OCI-LY1 (cell line): Measurements from ENCODE around the gene MAF.

Source experiments
- H2AFZ ChIP-seq: fragments of 200-600 bp; sonication (generic), shearing (Covaris generic); 2 replicates; pipeline ENCODE4 v1.6.0; 2014; ENCODE audit warnings: antibody characterized with exemption, mild to moderate bottlenecking, low read length
- H3F3A ChIP-seq: fragments of 200-600 bp; sonication (generic), shearing (Covaris generic); 2 replicates; pipeline ENCODE4 v1.6.0; 2014; ENCODE audit warnings: mild to moderate bottlenecking, antibody characterized with exemption, low read length, moderate library complexity; ENCODE audit not compliant: insufficient read depth
- H3K27ac ChIP-seq: fragments of 200-600 bp; sonication (generic); 2 replicates; pipeline ENCODE4 v1.5.1; 2014; ENCODE audit warnings: low read length, mixed run types, mild to moderate bottlenecking, low read depth; ENCODE audit not compliant: poor library complexity, severe bottlenecking
- H3K27me3 ChIP-seq: fragments of 200-600 bp; sonication (generic); 2 replicates; pipeline ENCODE4 v1.6.0; 2014; ENCODE audit warnings: antibody characterized with exemption, mild to moderate bottlenecking, low read length, moderate library complexity; ENCODE audit not compliant: insufficient read depth
- H3K36me3 ChIP-seq: fragments of 200-600 bp; sonication (generic); 2 replicates; pipeline ENCODE4 v1.6.1; 2014; ENCODE audit warnings: mild to moderate bottlenecking, antibody characterized with exemption, low read length, moderate library complexity, mixed read lengths; ENCODE audit not compliant: insufficient read depth
- H3K4me1 ChIP-seq: fragments of 200-600 bp; sonication (generic); 2 replicates; pipeline ENCODE4 v1.5.1; 2014; ENCODE audit warnings: mild to moderate bottlenecking, low read length, moderate library complexity; ENCODE audit not compliant: insufficient read depth, severe bottlenecking
- H3K4me2 ChIP-seq: fragments of 200-600 bp; sonication (generic), shearing (Covaris generic); 2 replicates; pipeline ENCODE4 v1.6.1; 2014; ENCODE audit warnings: low read length
- H3K4me3 ChIP-seq: fragments of 200-600 bp; sonication (generic); 2 replicates; pipeline ENCODE4 v1.5.1; 2014; ENCODE audit warnings: low read length, low read depth, mild to moderate bottlenecking, mixed read lengths; ENCODE audit not compliant: poor library complexity, severe bottlenecking
- H3K79me2 ChIP-seq: fragments of 200-600 bp; shearing (Covaris generic); 2 replicates; pipeline ENCODE4 v1.6.1; 2016; ENCODE audit warnings: mixed run types, low read length, mixed read lengths; ENCODE audit not compliant: insufficient read depth
- H3K9ac ChIP-seq: fragments of 200-600 bp; sonication (generic), shearing (Covaris generic); 2 replicates; pipeline ENCODE4 v1.6.1; 2014; ENCODE audit warnings: mild to moderate bottlenecking, low read length, mixed read lengths
- H3K9me2 ChIP-seq: fragments of 200-600 bp; sonication (generic), shearing (Covaris generic); 2 replicates; pipeline ENCODE4 v1.6.1; 2014; ENCODE audit warnings: low read depth, mild to moderate bottlenecking, low read length, mixed read lengths
- H3K9me3 ChIP-seq: fragments of 200-600 bp; shearing (Covaris generic); 2 replicates; pipeline ENCODE4 v1.6.1; 2014; ENCODE audit warnings: low read length, mixed read lengths
- H4K20me1 ChIP-seq: fragments of 200-600 bp; sonication (generic), shearing (Covaris generic); 2 replicates; pipeline ENCODE4 v1.6.0; 2016; ENCODE audit warnings: mild to moderate bottlenecking, low read length; ENCODE audit not compliant: insufficient read depth
- CTCF ChIP-seq: fragments of 200-600 bp; sonication (generic), shearing (Covaris generic); IDR thresholded peaks from 2 replicates; pipeline ENCODE4 v1.5.1; 2017; ENCODE audit warnings: mild to moderate bottlenecking, antibody characterized with exemption, low read length, moderate library complexity, mixed read lengths
- EZH2 ChIP-seq: fragments of 200-600 bp; sonication (generic), shearing (Covaris generic); IDR thresholded peaks from 2 replicates; pipeline ENCODE4 v1.8.0; 2017; ENCODE audit warnings: borderline replicate concordance, mixed run types, mild to moderate bottlenecking, antibody characterized with exemption, low read length, moderate library complexity, mixed read lengths

The MAF gene

GRCh38 chr16:79580453-79581191, 19.9 kb downstream of the MAF start:
- Histone ChIP-seq H3K9me2 (no peaks in the 10 kb centered on the region), H3K27me3 (no peaks in the 10 kb centered on the region), H2AFZ (no peak overlapping the region), H3K9ac (no peak overlapping the region), H3K4me1 (no peaks in the 10 kb centered on the region), H3K4me3 (no peak overlapping the region), H3K79me2 (no peaks in the 10 kb centered on the region), H3K4me2 (no peak overlapping the region), H4K20me1 (no peaks in the 10 kb centered on the region), H3F3A (no peaks in the 10 kb centered on the region), H3K27ac (no peak overlapping the region), H3K36me3 (no peaks in the 10 kb centered on the region), H3K9me3 (no peaks in the 10 kb centered on the region)
- TF ChIP-seq EZH2 (no peak), CTCF (no peak)

- H2AFZ ChIP-seq = no peak overlapping the region
- H3K4me3 ChIP-seq = no peak overlapping the region
- H3K9me2 ChIP-seq = no peaks in the 10 kb centered on the region
- TF ChIP-seq CTCF = no peak
- TF ChIP-seq EZH2 = no peak
- no peaks in the 10 kb centered on the region for H3K36me3 ChIP-seq
- no peak overlapping the region for H3K27ac ChIP-seq
- no peaks in the 10 kb centered on the region for H3K79me2 ChIP-seq
- no peaks in the 10 kb centered on the region for H3F3A ChIP-seq
- H3K9ac ChIP-seq = no peak overlapping the region
- no peaks in the 10 kb centered on the region for H3K4me1 ChIP-seq
- no peaks in the 10 kb centered on the region for H3K9me3 ChIP-seq
- no peak overlapping the region for H3K4me2 ChIP-seq
- no peaks in the 10 kb centered on the region for H3K27me3 ChIP-seq
- H4K20me1 ChIP-seq = no peaks in the 10 kb centered on the region
Observed at GRCh38 chr16:79576602-79577001, 23.9 kb downstream of the MAF start.

GRCh38 chr16:79573884-79574283, 26.7 kb downstream of the MAF start:
- Histone ChIP-seq H3K4me2 (no peak overlapping the region), H3F3A (no peaks in the 10 kb centered on the region), H3K9ac (no peak overlapping the region), H3K27ac (no peak overlapping the region), H3K79me2 (no peaks in the 10 kb centered on the region), H3K9me2 (no peaks in the 10 kb centered on the region), H3K4me1 (no peaks in the 10 kb centered on the region), H3K36me3 (no peaks in the 10 kb centered on the region), H3K9me3 (no peaks in the 10 kb centered on the region), H3K27me3 (no peaks in the 10 kb centered on the region), H2AFZ (no peak overlapping the region), H3K4me3 (no peak overlapping the region), H4K20me1 (no peaks in the 10 kb centered on the region)
- TF ChIP-seq CTCF = no peak
- no peak for TF ChIP-seq EZH2
